NCI-H128 (cell line): ENCODE data around the gene ACTA1.
"Not testable (repeated sequence)": the region's sequence is repeated elsewhere in the genome, so short reads cannot be mapped to it uniquely, and the experiment has no call there.

Source experiments
- DNase-seq: peaks from one replicate; lab custom pipeline; 2025; ENCODE audit not compliant: unreplicated experiment; lab: John Stamatoyannopoulos, UW

ACTA1 gene

DNA sequence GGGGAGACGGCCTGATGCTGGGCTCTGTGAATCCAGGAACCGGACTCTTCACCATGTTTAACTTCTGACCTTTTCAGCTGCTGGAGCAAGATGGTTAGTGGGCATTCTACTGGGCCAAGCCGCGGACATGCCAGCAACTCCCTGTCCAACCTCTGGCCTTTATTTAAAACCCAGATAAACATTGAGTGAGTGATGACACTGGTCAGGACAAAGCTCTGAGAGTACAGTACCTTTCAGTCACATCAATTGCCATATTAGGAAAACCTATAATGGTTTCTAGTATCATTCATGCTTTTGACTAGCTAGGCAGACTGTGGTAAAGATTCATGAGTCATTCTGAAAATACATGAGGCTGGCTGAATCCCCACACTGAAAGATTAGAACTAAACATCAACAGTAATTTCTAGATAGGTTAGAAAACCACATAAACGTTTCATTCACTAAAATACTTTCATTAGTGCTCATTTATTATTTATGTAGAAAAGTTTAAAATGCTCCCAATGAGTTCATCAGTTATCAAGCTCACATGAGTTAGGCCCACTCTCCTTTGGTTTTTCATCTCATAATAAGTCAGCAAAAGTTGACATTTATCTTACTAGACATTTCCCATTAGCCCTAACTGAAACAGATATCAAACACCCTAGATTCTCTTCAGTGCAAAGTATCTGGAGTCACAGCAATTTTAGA lies 7.1 kb upstream of the ACTA1 start:
- DNase-seq = no peak

- no peak for DNase-seq
Measured at GRCh38 chr1:229438021-229438420, 4.1 kb upstream of the ACTA1 start.

- no peak for DNase-seq
Measured at GRCh38 chr1:229437443-229437842, 3.5 kb upstream of the ACTA1 start.

- no peak for DNase-seq
Measured at GRCh38 chr1:229436201-229436600, 2.3 kb upstream of the ACTA1 start.

GRCh38 chr1:229434641-229435051 lies 752 bp upstream of the ACTA1 start:
- DNase-seq = no peak

DNA sequence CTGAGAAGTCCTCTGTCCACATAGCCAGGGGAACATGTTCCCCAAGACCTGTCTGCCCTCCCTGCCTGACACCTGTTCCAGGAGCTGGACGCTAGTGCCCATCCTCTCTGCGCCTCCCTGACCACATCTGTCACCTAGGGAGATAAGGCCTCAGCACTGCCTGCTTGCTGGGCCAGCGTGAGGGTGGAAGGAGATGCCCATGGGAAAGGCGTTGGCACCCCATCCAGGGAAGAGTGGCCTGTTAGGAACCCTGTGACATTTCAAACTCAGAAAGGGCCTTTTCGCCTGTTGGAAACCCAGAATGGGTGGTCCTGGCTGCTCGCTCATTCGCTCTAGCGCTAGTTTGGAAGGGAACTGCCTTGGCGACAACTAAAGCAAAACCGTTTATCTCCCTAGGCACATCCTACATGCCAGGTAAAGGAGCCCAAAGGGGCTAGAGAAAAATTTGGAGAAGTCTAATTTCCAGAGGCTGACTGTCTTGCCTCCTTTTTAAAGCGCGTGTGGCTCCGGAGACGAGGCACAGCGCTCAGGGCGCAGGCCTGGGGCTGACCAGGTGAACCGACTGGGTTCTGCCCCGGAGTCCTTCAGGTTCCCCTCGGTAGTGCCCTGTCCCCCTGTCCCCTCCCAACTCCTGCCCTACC lies 410 bp downstream of the ACTA1 start:
- no peak for DNase-seq

DNA sequence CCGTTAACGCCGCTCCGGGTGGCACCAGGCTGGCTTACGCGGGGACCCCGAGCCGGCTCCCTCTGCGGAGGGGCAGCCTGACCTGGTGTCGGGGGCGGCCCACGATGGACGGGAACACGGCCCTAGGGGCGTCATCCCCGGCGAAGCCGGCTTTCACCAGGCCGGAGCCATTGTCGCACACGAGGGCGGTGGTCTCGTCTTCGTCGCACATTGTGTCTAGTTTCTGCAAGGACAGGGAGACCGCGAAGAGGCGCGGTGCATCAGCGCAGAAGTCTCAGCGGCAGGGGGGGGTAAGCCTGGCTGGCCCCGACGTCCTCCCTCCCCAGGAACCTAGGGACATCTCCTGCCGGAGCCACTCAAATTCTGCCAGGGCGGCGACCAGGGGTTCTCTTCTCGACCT lies 989 bp downstream of the ACTA1 start:
- DNase-seq = no peak

- no peak for DNase-seq
Measured at GRCh38 chr1:229432116-229432461, 1.8 kb downstream of the ACTA1 start.

- no peak for DNase-seq
Measured at GRCh38 chr1:229431284-229432115, 2.4 kb downstream of the ACTA1 start.

DNA sequence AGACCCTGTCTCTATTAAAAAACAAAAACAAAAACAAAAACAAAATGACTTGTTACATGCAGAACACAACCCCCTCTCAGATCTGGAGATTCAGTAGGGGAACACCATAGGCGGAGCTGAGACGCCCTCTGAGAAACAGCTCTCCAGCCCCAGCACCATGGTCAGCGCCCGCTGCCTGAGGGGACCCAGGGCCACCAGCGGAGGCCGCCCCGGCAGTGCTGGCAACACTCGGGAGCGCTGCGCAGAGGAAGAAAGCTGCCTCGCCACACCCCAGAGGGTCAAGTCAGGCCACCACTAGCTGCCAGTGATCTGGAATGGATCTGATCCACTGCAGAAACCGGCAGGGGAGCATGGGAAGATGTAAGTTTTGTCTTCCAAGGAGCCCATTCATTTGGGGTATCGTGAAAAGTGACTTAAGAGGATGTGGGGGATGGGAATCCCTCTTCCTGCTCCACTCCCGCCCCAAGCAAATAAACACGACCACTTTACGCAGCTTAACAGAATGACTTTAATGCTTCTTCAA lies 3.1 kb downstream of the ACTA1 start:
- DNase-seq = no peak

- no peak for DNase-seq
Measured at GRCh38 chr1:229428256-229428655, 5.6 kb downstream of the ACTA1 start.

DNA sequence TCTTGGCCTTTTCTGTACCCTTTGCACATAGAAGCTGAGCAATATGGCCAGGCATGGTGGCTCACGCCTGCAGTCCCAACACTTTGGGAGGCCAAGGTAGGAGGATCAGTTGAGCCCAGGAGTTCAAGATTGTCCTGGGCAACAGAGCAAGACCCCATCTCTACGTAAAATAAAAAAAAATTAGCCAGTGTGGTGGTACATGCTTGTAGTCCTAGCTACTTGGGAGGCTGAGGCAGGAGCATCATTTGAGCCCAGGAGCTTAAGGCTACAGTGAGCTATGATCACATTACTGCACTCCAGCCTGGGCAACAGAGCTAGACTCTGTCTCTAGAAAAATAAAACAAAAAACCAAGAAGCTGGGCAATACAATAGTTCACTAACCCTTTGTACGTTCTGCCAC lies 6.3 kb downstream of the ACTA1 start:
- DNase-seq = no peak

- DNase-seq = no peak
Measured at GRCh38 chr1:229425564-229426159, 8.2 kb downstream of the ACTA1 start.

DNA sequence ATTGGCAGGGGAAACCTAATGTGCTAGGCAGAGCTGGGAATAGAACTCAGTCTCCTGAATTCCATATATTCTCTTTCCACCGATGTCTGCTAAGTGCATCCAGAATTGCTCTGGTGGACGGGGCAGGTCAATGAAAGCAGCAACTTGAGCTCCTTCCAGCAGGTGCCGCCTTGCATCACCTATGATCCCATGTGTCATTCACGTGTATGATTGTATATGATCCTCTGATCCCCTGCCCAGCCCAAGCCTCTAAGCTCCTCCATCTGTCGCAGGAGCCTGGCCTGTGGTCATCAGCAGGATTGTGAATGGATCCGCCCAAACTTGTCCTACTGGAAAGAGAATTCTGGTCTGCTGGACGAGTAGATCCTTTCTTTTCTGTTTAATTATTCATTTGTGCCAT lies 13.1 kb downstream of the ACTA1 start:
- no peak for DNase-seq

- DNase-seq = no peak
Measured at GRCh38 chr1:229420224-229420623, 13.7 kb downstream of the ACTA1 start.

- DNase-seq = not testable (repeated sequence)
Measured at GRCh38 chr1:229418586-229418985, 15.3 kb downstream of the ACTA1 start.

DNA sequence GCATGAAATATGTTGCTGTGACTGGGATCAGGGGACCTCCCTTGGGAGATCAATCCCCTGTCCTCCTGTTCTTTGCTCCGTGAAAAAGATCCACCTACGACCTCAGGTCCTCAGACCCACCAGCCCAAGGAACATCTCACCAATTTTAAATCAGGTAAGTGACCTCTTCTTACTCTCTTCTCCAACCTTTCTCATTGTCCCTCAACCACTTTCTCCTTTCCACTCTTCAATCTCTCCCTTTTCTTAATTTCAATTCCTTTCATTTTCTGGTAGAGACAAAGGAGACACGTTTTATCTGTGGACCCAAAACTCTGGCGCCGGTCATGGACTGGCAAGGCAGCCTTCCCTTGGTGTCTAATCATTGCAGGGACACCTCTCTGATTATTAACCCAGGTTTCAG lies 21.1 kb downstream of the ACTA1 start:
- not testable (repeated sequence) for DNase-seq

DNA sequence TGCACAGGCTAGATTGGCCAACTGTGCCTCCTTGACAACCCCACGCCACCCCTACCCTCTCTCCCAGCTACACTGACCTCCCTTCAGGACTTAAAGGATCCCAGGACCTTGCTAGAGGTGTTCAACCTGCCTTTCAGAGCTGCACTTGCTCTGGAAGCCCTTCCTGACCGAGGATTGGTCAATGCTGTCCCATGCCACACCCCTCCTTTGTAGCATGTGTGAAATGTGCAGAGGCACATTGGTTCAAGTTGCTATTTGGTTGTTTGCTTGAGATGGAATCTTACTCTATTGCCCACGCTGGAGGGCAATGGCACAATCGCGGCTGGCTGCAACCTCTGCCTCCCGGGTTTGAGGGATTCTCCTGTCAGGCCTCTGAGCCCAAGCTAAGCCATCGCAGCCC lies 21.8 kb downstream of the ACTA1 start:
- no peak for DNase-seq

DNA sequence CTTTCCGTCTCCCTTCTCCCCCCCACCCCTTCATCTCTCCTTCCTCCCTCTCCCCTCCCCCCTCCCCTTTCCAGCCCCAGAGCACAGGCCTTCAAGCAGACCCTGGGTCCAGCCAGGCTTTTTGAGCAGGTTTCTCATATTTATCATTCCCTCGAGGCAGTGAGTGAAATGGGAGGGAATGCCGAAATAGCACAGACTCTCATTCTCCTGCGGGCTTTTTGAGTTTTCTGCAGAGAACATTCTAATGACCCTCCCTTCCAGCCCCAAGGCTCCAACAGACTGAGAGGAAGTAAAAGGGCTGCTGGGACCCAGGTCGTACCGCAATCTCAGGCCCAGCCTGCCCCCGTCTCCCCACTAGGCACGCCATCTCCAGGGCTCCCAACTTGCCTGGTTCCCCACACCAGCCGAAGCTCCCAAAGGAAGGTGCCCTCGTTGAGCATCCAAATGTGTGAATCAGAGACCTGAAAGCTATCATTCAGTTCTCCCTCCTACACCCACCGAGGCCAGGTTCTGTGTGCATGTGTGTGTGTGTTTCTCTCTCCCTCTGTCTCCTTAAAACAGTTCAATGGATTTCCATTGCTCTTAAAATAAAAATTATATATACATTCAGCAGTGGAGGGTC lies 22.3 kb downstream of the ACTA1 start:
- no peak for DNase-seq

GRCh38 chr1:229410692-229411433 lies 23.0 kb downstream of the ACTA1 start:
- DNase-seq = peak; percentile 70

GRCh38 chr1:229410370-229410691 lies 23.6 kb downstream of the ACTA1 start:
- no peak for DNase-seq
